Adrenal gland (tissue), 12 donors: ENCODE results near the gene ATP11B. TPM values are rescaled to one million over a fixed set of nuclear protein-coding genes. Genes with fewer than 3 reads are reported as not detected.

ENCODE experiments used
- DNase-seq, 7 donors: peaks; one replicate each; pipeline ENCODE4 v3.0.0-alpha.2; 2019 to 2020
- H3K27ac ChIP-seq, 5 donors: fragments of 200-600 bp; sonication (generic) in 4 of 5; 1 replicate in 3 of 5; 2 replicates in 2 of 5; pipeline versions ENCODE4 v1.5.1 to v1.8.0; 2016 to 2020; ENCODE audit warnings: mild to moderate bottlenecking in 1 of 5
- H3K27me3 ChIP-seq: fragments of 200-600 bp; 2 replicates; pipeline ENCODE4 v1.8.0; 2021
- H3K36me3 ChIP-seq, 2 donors: fragments of 200-600 bp; replicated peaks in 1 of 2; 1 replicate in 1 of 2; 2 replicates in 1 of 2; pipeline versions ENCODE4 v1.5.1 to v1.8.0; 2018 to 2022
- H3K4me1 ChIP-seq, 2 donors: fragments of 200-600 bp; replicated peaks in 1 of 2; 1 replicate in 1 of 2; 2 replicates in 1 of 2; pipeline versions ENCODE4 v1.5.1 to v1.8.0; 2018 to 2021
- H3K4me3 ChIP-seq, 4 donors: fragments of 200-600 bp; sonication (generic) in 3 of 4; one replicate each; pipeline ENCODE4 v1.5.1; 2016 to 2018
- H3K9me3 ChIP-seq, 3 donors: fragments of 200-600 bp; sonication (generic) in 1 of 3; replicated peaks in 1 of 3; 1 replicate in 2 of 3; 2 replicates in 1 of 3; pipeline versions ENCODE4 v1.5.1 to v1.8.0; 2016 to 2021
- CTCF ChIP-seq, 6 experiments: fragments of 450-650 bp in 4 of 6; fragments of 200-600 bp in 2 of 6; sonication (generic) in 1 of 6; IDR thresholded peaks; 1 replicate in 5 of 6; 2 replicates in 1 of 6; pipeline versions ENCODE4 v1.5.1 to v1.8.0; 2016 to 2021; ENCODE audit warnings: antibody characterized with exemption in 6 of 6, mild to moderate bottlenecking in 2 of 6, moderate library complexity in 1 of 6
- POLR2A ChIP-seq, 2 donors: fragments of 450-650 bp; IDR thresholded peaks; one replicate each; pipeline ENCODE4 v1.6.1; 2017; ENCODE audit warnings: antibody characterized with exemption in 2 of 2, mild to moderate bottlenecking in 2 of 2, moderate library complexity in 1 of 2
- WGBS, 4 donors: extraction: QIAGEN DNeasy Blood & Tissue Kit in 2 of 4; methylation state at CpG; one replicate each; pipeline versions ENCODE4 v1.1.5 to v1.1.7; 2013 to 2017; 5-methylcytosine and 5-hydroxymethylcytosine counted together
- intact Hi-C, 2 donors: fragments of 100-400 bp; cut with DNase I; formaldehyde crosslinking; loops; one replicate each; pipeline versions ENCODE4 v1.14.1 to v1.15.0; 2022 to 2023
- polyA plus RNA-seq, 3 donors: library from polyadenylated mRNA; stranded (reverse); fragments of 200-250 nt in 2 of 3; fragments of 350-450 nt in 1 of 3; fragmentation: Illumina TruSeq in 1 of 3; extraction: RNeasy Lipid Tissue Mini Kit (QIAGEN cat#74804) in 1 of 3; gene quantifications; one replicate each; pipeline ENCODE4 v1.2.3, GENCODE V29; 2013 to 2014
- total RNA-seq, 9 donors: library from RNA; depleted of rRNA in 4 of 9; stranded (reverse); fragments of >200 nt in 4 of 9; fragments of 120-200 nt in 1 of 9; fragmentation: NEBNext Ultra II Directional in 1 of 9; extraction: Animal tissue kit (Norgen Biotek cat#: 25700) in 1 of 9; gene quantifications; one replicate each; pipeline versions ENCODE4 v1.1.0 to v1.2.4, GENCODE V29; 2013 to 2023
- donor health status: healthy with polysubstance abuse.
- donor health status: Bipolar disorder and iron deficiency.
- donor health status: DM: yes; HTN: yes; CAD: no.
- donor health status: DM: no; HTN: no; CAD: no.
- donor health status: DM: no; HTN: no; CAD: no.
- donor health status: DM: yes; HTN: yes; CAD: no.

ATP11B gene
- total and polyA plus RNA-seq, 12 donors = 2.9 to 45.1 (median 29.9) TPM

GRCh38 chr3:182911782-182912111 lies 118.4 kb downstream of the ATP11B start:
- Histone ChIP-seq H3K4me3 (no peak overlapping the region), H3K27me3 (no peaks in the 10 kb centered on the region), H3K4me1 (no peaks in the 10 kb centered on the region), H3K36me3 (no peaks in the 10 kb centered on the region), H3K9me3 (no peaks in the 10 kb centered on the region), H3K27ac (no peak overlapping the region)
- intact Hi-C loops = no loop called here
- TF ChIP-seq POLR2A (IDR thresholded peaks at IDR 0.05) = no peak
- TF ChIP-seq CTCF (IDR thresholded peaks at IDR 0.05) = no peak
- 72 to 75% (median 73%) methylated on average over 4 to 5 of the region's 5 CpGs for WGBS, 4 donors
- no peak for DNase-seq

- H3K36me3 ChIP-seq = no peaks in the 10 kb centered on the region
- no peak for DNase-seq
- H3K4me3 ChIP-seq = no peak overlapping the region
- no peaks in the 10 kb centered on the region for H3K4me1 ChIP-seq
- no peaks in the 10 kb centered on the region for H3K9me3 ChIP-seq
- intact Hi-C loops = no loop called here
- TF ChIP-seq POLR2A (IDR thresholded peaks at IDR 0.05) (no peak), CTCF (IDR thresholded peaks at IDR 0.05) (no peak)
- 87 to 95% (median 93%) methylated on average over 5 of the region's 5 CpGs for WGBS, 4 donors
- H3K27me3 ChIP-seq = no peaks in the 10 kb centered on the region
- no peak overlapping the region for H3K27ac ChIP-seq
Observed at GRCh38 chr3:182912474-182912873, 119.2 kb downstream of the ATP11B start.

- intact Hi-C loops = no loop called here
- Histone ChIP-seq H3K9me3 (no peaks in the 10 kb centered on the region), H3K4me3 (no peak overlapping the region), H3K4me1 (no peaks in the 10 kb centered on the region), H3K27ac (no peak overlapping the region), H3K27me3 (no peaks in the 10 kb centered on the region), H3K36me3 (no peaks in the 10 kb centered on the region)
- no peak for DNase-seq
- TF ChIP-seq POLR2A (IDR thresholded peaks at IDR 0.05) = no peak
- TF ChIP-seq CTCF (IDR thresholded peaks at IDR 0.05) = no peak
- whole genome bisulfite sequencing, 4 donors = 73 to 93% (median 82%) methylated on average over 4 of the region's 4 CpGs
Observed at GRCh38 chr3:182913889-182914288, 120.6 kb downstream of the ATP11B start.

GRCh38 chr3:182914341-182914740 lies 121.0 kb downstream of the ATP11B start:
- no peaks in the 10 kb centered on the region for H3K9me3 ChIP-seq
- TF ChIP-seq POLR2A (IDR thresholded peaks at IDR 0.05) = no peak
- TF ChIP-seq CTCF (IDR thresholded peaks at IDR 0.05) = no peak
- intact Hi-C loops = no loop called here
- no peak overlapping the region for H3K27ac ChIP-seq
- no peaks in the 10 kb centered on the region for H3K4me1 ChIP-seq
- WGBS, 4 donors = 82 to 93% (median 87%) methylated on average over 1 of the region's 1 CpG
- no peak overlapping the region for H3K4me3 ChIP-seq
- no peaks in the 10 kb centered on the region for H3K36me3 ChIP-seq
- no peaks in the 10 kb centered on the region for H3K27me3 ChIP-seq
- no peak for DNase-seq
